AG08396 (cell line): ENCODE measurements around the gene POU2AF2.

ENCODE experiments used
- DNase-seq: peaks from one replicate; pipeline ENCODE4 v3.0.0; 2012; ENCODE audit warnings: low spot score, mixed read lengths

The POU2AF2 gene

GRCh38 chr11:111331711-111332479 is 86.4 kb downstream of the POU2AF2 start:
- DNase-seq: no peak

- no peak for DNase-seq
These were observed 89.3 kb downstream of the POU2AF2 start for GRCh38 chr11:111334532-111335502.

GRCh38 chr11:111335549-111335948 is 90.0 kb downstream of the POU2AF2 start:
- DNase-seq: no peak
